Measurements from ENCODE around the gene QSOX1.

QSOX1 gene

DNA sequence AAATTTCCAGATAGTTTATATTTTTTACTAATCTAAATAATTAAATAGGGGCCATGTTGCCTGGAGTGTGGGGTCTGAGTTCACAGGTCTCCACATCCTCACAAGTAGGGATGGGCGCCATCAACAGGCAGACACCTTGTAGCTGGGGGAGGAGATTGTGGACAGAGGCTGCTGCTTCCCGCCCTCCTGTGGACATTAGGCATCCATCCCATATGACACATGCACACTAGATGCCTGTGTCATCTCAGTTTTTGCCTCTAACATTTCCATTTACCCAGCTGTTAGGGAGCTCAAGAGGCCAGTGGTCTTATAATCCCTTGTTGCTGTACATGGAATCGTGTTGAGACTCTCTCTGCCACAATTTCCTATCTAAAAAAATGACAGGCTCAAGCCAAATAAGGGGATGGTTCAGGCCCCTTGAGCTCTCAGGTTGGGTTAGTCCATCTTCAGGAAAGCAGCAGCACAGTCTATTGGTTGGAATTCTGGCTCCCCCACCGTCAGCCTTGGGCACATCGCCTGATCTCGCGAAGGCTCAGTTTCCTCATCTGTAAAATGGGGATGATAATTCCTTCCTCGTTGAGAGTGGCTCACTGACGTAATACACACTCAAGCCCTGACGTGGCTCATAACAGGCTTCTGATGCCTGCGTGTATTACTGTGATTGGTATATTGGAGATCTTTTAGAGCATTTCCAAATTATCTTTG lies 89.0 kb downstream of the QSOX1 start:
- POLR2A ChIA-PET = no interaction called here
- CTCF ChIA-PET = interaction anchor here (1.1 to 5.8 kb wide), 3 partner anchors 9 to 235 kb away, joined by 3 to 52 read pairs (median 4); no protein-coding TSS in a partner anchor
- TF ChIP-seq, protein P1, sequence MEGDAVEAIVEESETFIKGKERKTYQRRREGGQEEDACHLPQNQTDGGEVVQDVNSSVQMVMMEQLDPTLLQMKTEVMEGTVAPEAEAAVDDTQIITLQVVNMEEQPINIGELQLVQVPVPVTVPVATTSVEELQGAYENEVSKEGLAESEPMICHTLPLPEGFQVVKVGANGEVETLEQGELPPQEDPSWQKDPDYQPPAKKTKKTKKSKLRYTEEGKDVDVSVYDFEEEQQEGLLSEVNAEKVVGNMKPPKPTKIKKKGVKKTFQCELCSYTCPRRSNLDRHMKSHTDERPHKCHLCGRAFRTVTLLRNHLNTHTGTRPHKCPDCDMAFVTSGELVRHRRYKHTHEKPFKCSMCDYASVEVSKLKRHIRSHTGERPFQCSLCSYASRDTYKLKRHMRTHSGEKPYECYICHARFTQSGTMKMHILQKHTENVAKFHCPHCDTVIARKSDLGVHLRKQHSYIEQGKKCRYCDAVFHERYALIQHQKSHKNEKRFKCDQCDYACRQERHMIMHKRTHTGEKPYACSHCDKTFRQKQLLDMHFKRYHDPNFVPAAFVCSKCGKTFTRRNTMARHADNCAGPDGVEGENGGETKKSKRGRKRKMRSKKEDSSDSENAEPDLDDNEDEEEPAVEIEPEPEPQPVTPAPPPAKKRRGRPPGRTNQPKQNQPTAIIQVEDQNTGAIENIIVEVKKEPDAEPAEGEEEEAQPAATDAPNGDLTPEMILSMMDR (IDR thresholded peaks at IDR 0.05; ENCODE audit: insufficient read depth, low read length, missing control alignments) = no peak
- no peak for DNase-seq (ENCODE audit: low read depth, low spot score)
- no peak overlapping the region for H3K4me3 ChIP-seq (ENCODE audit: low read depth, low read length)

DNA sequence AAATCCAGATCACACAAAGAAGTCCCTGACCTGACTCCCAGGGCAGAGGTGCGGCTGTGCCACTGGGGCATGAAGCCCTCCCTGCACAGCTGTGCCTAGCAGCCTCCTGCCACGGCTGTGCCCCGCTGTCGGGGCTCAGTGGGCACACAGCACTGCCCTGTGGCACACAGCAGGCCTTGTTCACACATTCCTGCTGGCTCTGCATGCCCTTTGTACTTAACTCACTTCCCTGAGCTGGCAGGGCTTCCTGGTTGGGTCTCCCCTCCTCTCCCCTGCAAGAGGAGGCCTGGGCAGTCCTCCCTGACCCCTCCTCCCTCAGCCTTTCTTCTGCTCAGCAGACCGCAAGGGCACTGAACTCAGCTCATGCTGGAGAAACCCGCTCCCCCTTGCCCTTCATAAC lies 90.2 kb downstream of the QSOX1 start:
- TF ChIP-seq, protein P1 (IDR thresholded peaks at IDR 0.05; ENCODE audit: insufficient read depth, low read length, missing control alignments) = no peak
- CTCF ChIA-PET = interaction anchor here (0.9 to 5.8 kb wide), 2 partner anchors 8 to 238 kb away, joined by 3 to 52 read pairs; no protein-coding TSS in a partner anchor
- no peak for DNase-seq (ENCODE audit: low read depth, low spot score)
- POLR2A ChIA-PET = no interaction called here
- H3K4me3 ChIP-seq (ENCODE audit: low read depth, low read length) = no peak overlapping the region

DNA sequence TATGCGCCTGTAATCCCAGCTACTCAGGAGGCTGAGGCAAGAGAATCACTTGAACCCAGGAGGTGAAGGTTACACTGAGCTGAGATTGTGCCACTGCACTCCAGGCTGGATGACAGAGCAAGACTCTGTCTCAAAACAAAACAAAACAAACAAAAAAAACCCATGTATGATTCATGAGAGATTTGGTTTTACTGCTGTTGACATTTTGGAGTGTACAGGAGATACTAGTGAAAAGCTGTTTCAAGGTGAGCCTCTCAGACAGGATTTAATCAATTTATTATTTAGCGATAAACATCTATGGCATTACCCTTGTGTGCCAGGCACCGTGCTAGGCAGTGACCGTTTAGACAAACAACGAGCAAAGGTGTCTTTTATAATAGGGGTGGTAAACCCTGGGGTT lies 91.9 kb downstream of the QSOX1 start:
- ChIA-PET POLR2A (no interaction called here), CTCF (interaction anchor here (1.6 to 11.3 kb wide), 3 partner anchors 170 to 236 kb away, joined by 4 to 120 read pairs (median 15); no protein-coding TSS in a partner anchor)
- TF ChIP-seq, protein P1 (IDR thresholded peaks at IDR 0.05; ENCODE audit: insufficient read depth, low read length, missing control alignments) = no peak
- H3K4me3 ChIP-seq (ENCODE audit: low read depth, low read length) = no peak overlapping the region
- no peak for DNase-seq (ENCODE audit: low read depth, low spot score)

DNA sequence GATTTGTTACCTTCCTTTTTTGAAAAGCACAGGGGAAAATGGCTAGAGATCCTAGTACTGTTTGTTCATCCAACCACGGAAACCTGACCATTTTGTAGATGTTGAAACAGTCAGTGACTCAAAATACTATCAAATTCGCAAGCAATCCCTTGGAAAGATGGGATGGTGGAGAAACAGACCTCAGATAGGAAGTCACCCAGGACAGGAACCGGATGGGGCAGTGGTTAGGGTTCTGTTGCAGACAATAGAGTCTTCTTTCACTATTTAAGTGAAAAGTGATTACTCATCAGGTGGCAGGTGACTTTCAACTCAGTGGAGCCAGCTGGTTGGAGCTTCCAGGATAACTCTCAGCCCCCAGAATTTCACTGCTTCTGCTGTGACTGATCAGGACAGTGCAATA lies 92.4 kb downstream of the QSOX1 start:
- CTCF ChIA-PET = interaction anchor here (0.8 to 11.3 kb wide), 5 partner anchors 14 to 235 kb away, joined by 3 to 120 read pairs (median 4); no protein-coding TSS in a partner anchor
- no peak for DNase-seq (ENCODE audit: low read depth, low spot score)
- POLR2A ChIA-PET = no interaction called here
- H3K4me3 ChIP-seq (ENCODE audit: low read depth, low read length) = no peak overlapping the region
- TF ChIP-seq, protein P1 (IDR thresholded peaks at IDR 0.05; ENCODE audit: insufficient read depth, low read length, missing control alignments) = no peak

DNA sequence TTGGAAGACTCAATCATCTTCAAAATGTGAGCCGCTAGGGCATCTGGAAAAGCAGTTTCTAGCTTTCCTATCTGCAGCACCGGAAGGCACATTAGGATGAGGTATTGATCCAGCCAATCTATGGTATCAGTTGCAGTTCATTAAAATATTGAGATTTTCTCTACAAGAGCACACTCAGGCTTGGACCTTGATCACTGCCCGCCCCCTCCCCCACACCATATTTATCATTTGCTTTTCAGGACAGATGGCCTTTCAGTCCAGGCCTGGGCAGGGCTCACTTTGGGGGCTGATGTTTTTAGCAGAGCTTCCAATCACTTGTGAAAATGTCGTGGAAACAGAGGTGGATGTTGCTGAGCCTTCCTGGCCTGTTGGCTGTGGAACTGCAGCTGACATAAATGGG lies 92.9 kb downstream of the QSOX1 start:
- POLR2A ChIA-PET = no interaction called here
- DNase-seq (ENCODE audit: low read depth, low spot score) = no peak
- TF ChIP-seq, protein P1 (IDR thresholded peaks at IDR 0.05; ENCODE audit: insufficient read depth, low read length, missing control alignments) = no peak
- CTCF ChIA-PET = interaction anchor here (0.8 to 11.3 kb wide), 5 partner anchors 13 to 235 kb away, joined by 3 to 120 read pairs (median 4); no protein-coding TSS in a partner anchor
- H3K4me3 ChIP-seq (ENCODE audit: low read depth, low read length) = no peak overlapping the region

DNA sequence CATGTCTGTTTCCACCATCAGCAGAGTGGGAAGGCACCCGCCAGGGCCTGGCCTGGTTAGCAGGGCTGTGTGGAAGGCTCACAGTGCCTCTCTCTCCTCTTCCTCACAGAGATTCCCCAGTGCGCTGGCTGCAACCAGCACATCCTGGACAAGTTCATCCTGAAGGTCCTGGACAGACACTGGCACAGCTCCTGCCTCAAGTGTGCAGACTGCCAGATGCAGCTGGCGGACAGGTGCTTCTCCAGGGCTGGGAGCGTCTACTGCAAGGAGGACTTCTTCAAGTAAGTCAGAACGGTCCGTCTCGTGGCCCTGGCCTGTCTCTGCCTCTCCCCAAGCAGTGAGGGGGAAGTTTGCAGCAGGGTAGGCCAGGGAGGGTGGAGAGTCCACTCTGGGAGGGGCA lies 93.5 kb downstream of the QSOX1 start:
- no peak overlapping the region for H3K4me3 ChIP-seq (ENCODE audit: low read depth, low read length)
- ChIA-PET CTCF (interaction anchor here (1.2 to 11.3 kb wide), 5 partner anchors 13 to 234 kb away, joined by 4 to 120 read pairs (median 5); no protein-coding TSS in a partner anchor), POLR2A (no interaction called here)
- TF ChIP-seq, protein P1 (IDR thresholded peaks at IDR 0.05; ENCODE audit: insufficient read depth, low read length, missing control alignments) = no peak
- DNase-seq (ENCODE audit: low read depth, low spot score) = no peak
